HCT116 (cell line): ENCODE measurements around the gene CCL7.

Experiments used
- ELF1 ChIP-seq: IDR thresholded peaks from 2 replicates; pipeline ENCODE4 v1.6.1; 2012; ENCODE audit warnings: low read depth, borderline replicate concordance
- POLR2A ChIP-seq: IDR thresholded peaks from 2 replicates; pipeline ENCODE4 v1.7.0; 2011; ENCODE audit warnings: borderline replicate concordance; ENCODE audit not compliant: insufficient read depth, insufficient read length; ENCODE audit errors: extremely low read depth
- POLR2AphosphoS5 ChIP-seq: IDR thresholded peaks from 2 replicates; pipeline ENCODE4 v1.6.1; 2011; ENCODE audit warnings: mild to moderate bottlenecking, low read depth, low read length, moderate library complexity
- RAD21 ChIP-seq: IDR thresholded peaks from 2 replicates; pipeline ENCODE4 v1.6.1; 2012; ENCODE audit warnings: low read depth, mild to moderate bottlenecking
- SIN3A ChIP-seq: IDR thresholded peaks from 2 replicates; pipeline ENCODE4 v1.6.1; 2012; ENCODE audit warnings: low read depth
- SP1 ChIP-seq: IDR thresholded peaks from 2 replicates; pipeline ENCODE4 v1.6.1; 2012; ENCODE audit warnings: low read depth
- ZFX ChIP-seq: fragments of 450-650 bp; IDR thresholded peaks from 2 replicates; pipeline ENCODE4 v1.6.1; 2017
- ZNF274 ChIP-seq: fragments of 200-500 bp; sonication (Bioruptor generic); IDR thresholded peaks from 2 replicates; pipeline ENCODE4 v1.6.1; 2014; ENCODE audit warnings: mild to moderate bottlenecking, low read depth, low read length, inconsistent platforms
- TF ChIP-seq, protein P1 (sequence below): IDR thresholded peaks from 2 replicates; pipeline ENCODE4 v1.6.1; 2012; ENCODE audit warnings: low read depth
- TF ChIP-seq, protein P2 (sequence below), 3 experiments: fragments of 200-600 bp in 1 of 3; sonication (generic) in 1 of 3; IDR thresholded peaks in 2 of 3; conservative IDR thresholded peaks in 1 of 3; 2 replicates each; pipeline ENCODE4 v1.5.1; 2012 to 2017; ENCODE audit warnings: low read depth in 2 of 3, low read length in 2 of 3, antibody characterized with exemption in 1 of 3, borderline replicate concordance in 1 of 3, control low read depth in 1 of 3, mild to moderate bottlenecking in 1 of 3, mixed read lengths in 1 of 3, mixed run types in 1 of 3, moderate library complexity in 1 of 3; ENCODE audit not compliant: insufficient read depth in 1 of 3
- TF ChIP-seq, protein P3 (sequence below): IDR thresholded peaks from 2 replicates; pipeline ENCODE4 v1.6.1; 2012

DNA sequence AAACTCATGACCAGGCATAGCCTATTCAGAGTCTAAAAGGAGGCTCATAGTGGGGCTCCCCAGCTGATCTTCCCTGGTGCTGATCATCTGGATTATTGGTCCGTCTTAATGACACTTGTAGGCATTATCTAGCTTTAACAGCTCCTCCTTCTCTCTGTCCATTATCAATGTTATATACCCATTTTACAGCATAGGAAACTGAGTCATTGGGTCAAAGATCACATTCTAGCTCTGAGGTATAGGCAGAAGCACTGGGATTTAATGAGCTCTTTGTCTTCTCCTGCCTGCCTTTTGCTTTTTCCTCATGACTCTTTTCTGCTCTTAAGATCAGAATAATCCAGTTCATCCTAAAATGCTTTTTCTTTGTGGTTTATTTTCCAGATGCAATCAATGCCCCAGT is 14.2 kb upstream of the CCL7 start:
- TF ChIP-seq, protein P1, sequence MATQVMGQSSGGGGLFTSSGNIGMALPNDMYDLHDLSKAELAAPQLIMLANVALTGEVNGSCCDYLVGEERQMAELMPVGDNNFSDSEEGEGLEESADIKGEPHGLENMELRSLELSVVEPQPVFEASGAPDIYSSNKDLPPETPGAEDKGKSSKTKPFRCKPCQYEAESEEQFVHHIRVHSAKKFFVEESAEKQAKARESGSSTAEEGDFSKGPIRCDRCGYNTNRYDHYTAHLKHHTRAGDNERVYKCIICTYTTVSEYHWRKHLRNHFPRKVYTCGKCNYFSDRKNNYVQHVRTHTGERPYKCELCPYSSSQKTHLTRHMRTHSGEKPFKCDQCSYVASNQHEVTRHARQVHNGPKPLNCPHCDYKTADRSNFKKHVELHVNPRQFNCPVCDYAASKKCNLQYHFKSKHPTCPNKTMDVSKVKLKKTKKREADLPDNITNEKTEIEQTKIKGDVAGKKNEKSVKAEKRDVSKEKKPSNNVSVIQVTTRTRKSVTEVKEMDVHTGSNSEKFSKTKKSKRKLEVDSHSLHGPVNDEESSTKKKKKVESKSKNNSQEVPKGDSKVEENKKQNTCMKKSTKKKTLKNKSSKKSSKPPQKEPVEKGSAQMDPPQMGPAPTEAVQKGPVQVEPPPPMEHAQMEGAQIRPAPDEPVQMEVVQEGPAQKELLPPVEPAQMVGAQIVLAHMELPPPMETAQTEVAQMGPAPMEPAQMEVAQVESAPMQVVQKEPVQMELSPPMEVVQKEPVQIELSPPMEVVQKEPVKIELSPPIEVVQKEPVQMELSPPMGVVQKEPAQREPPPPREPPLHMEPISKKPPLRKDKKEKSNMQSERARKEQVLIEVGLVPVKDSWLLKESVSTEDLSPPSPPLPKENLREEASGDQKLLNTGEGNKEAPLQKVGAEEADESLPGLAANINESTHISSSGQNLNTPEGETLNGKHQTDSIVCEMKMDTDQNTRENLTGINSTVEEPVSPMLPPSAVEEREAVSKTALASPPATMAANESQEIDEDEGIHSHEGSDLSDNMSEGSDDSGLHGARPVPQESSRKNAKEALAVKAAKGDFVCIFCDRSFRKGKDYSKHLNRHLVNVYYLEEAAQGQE = no peak
- TF ChIP-seq ZNF274 = no peak
- TF ChIP-seq, protein P2, sequence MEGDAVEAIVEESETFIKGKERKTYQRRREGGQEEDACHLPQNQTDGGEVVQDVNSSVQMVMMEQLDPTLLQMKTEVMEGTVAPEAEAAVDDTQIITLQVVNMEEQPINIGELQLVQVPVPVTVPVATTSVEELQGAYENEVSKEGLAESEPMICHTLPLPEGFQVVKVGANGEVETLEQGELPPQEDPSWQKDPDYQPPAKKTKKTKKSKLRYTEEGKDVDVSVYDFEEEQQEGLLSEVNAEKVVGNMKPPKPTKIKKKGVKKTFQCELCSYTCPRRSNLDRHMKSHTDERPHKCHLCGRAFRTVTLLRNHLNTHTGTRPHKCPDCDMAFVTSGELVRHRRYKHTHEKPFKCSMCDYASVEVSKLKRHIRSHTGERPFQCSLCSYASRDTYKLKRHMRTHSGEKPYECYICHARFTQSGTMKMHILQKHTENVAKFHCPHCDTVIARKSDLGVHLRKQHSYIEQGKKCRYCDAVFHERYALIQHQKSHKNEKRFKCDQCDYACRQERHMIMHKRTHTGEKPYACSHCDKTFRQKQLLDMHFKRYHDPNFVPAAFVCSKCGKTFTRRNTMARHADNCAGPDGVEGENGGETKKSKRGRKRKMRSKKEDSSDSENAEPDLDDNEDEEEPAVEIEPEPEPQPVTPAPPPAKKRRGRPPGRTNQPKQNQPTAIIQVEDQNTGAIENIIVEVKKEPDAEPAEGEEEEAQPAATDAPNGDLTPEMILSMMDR (IDR thresholded peaks at IDR 0.05 in 2 of 3, conservative IDR thresholded peaks at IDR 0.05 in 1 of 3; ENCODE audit: borderline replicate concordance in 1 of 3, insufficient read depth in 1 of 3, low read depth in 2 of 3, low read length in 2 of 3) = no peak
- no peak for TF ChIP-seq ELF1
- TF ChIP-seq ZFX = no peak
- TF ChIP-seq RAD21 = no peak
- TF ChIP-seq POLR2A = no peak
- no peak for TF ChIP-seq POLR2AphosphoS5
- TF ChIP-seq, protein P3, sequence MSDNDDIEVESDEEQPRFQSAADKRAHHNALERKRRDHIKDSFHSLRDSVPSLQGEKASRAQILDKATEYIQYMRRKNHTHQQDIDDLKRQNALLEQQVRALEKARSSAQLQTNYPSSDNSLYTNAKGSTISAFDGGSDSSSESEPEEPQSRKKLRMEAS = no peak
- no peak for TF ChIP-seq SP1
- no peak for TF ChIP-seq SIN3A
